HG03103 (cell line): Measurements from ENCODE around the gene RPS8.
"Not testable (repeated sequence)": the region's sequence is repeated elsewhere in the genome, so short reads cannot be mapped to it uniquely, and the experiment has no call there.

Source experiments
- ATAC-seq: cut with Tn5 transposase; IDR thresholded peaks from one replicate; pipeline ENCODE4 v1.9.1; 2021; ENCODE audit warnings: low read depth; ENCODE audit not compliant: unreplicated experiment

Gene RPS8

GRCh38 chr1:44778705-44779576 lies 3.6 kb downstream of the RPS8 start:
- no peak for ATAC-seq

GRCh38 chr1:44780583-44781121 lies 5.3 kb downstream of the RPS8 start:
- no peak for ATAC-seq

DNA sequence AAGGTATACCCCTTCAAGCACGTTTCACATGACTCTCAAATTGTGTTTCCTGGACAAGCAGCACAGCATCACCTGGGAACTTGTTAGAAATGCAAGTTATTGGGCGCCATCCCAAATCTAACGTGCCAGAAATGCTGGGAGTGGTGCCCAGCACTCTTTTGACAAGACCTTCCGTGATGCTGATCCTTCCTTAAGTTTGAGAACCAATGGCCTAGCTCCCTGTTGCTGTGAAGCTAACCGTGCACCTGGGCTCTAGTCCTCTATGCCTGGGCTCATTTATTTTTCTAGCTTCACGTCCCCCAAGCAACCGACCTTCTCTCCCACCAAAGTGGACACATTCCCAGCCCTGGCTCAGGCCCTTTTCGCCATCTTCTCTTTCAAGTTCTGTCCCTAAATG lies 8.4 kb downstream of the RPS8 start:
- ATAC-seq = no peak

DNA sequence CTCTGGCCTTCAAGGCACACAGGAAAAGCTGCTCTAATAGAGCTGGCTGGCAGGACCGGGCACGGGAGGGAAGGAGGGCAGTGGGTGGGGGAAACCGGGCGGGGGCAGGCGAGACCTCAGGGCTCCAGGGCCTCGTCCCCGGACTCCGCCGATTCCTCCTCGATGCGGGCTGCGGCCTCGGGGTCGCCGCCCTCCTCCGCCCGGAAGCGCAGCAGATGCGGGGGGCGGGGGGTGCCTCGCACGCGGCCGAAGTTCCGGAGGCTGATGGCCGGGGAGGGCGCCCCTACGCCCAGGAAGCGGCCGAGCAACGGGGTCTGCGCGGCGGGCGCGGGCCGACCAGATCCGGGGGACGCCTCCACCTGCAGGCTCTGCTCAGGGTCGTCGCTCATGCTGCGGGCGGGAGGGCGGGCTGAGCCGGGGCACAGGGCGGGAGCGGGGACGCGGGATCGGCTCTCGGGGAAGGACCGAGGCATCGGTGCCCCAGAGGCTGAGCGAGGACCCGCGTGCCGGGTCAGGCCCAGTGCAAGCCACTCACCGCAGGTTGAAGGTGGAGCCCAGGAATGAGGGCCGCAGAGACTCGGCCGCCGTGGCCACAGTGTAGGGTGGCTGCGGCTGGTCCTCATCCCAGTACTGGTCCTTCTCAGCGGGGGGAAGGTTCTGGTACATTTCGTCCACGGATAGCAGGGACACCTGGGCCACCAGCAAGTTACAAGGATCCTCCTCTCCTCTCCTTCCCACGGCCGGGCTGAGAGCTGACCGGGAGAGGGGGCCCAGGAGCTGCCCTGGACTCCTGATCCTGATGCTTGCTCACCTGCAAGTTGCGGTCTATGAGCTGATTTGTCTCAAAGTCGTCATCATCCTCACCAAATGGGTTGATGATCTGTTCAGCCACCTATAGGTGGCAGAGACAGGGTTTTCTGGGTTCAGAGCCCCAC lies 9.0 kb downstream of the RPS8 start:
- ATAC-seq = no peak

DNA sequence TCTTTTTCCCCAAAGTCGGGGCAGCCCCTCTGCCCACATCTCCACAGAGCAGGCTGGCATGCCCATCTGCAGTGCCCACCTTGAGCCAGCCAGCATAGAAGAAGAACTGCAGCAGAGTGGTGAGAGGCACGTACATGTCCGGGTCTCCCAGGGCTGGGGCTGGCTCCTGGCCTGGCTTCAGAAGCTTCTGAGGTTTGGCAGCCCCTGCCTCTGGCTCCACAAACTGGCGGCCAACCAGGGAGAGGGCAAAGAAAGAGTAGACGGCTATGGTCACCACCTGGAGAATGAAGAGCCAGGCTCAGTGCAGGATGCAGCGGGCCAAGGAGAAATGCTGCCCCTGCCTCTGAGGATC lies 9.7 kb downstream of the RPS8 start:
- no peak for ATAC-seq

GRCh38 chr1:44785501-44786137 lies 10.3 kb downstream of the RPS8 start:
- no peak for ATAC-seq

- no peak for ATAC-seq
Observed at GRCh38 chr1:44786138-44786840, 10.9 kb downstream of the RPS8 start.

DNA sequence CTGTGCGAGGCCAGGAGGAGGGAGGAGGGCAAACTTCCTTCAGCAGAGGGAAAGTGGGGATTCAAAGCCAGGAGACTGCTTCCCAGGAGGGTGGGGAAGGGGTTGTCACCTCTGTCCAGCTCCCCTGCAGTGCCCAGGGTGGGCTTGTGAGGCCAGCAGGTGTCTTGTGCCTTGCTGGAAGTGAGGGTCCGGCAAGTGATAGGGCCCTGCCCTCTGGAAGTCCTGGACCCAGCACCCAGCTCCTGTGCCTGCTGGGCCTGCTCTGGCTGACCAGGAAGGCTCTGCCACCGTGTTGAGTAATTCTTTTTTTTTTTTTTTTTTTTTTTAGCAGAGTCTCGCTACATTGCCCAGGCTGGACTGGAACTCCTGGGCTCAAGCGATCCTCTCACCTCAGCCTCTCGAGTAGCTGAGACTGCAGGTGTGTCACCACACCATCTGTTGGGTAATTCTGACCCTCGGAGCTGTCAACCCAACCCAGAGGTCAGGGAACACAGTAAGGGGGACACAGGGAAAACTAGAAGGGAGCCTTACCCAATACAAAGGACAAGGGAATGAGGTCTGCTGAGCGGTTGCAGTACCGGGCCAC lies 11.6 kb downstream of the RPS8 start:
- no peak for ATAC-seq

DNA sequence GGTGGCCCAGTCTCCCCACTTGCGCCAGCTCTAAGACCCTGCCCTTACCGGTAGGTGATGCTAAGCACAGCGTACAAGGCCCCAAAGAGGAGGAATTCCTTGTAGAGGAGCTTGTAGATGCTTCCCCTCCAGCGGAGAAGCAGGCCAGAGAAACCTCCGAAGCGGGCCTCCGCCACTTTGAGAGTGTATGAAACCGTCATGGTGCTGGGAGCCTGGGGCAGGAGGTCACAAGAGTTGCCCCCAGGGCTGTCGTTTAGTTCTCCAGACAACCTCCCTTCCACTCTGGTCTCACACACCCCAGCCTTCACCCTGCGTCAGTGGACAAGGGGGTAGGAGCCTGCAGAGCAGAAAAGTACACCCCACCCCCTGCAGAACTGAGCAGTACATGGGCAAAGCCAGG lies 12.2 kb downstream of the RPS8 start:
- no peak for ATAC-seq

GRCh38 chr1:44788120-44788860 lies 12.9 kb downstream of the RPS8 start, which contains the start of gene BEST4:
TSS of gene BEST4 (minus strand) at chr1:44788170. CDS start at chr1:44787705, 465 bp downstream.
- no peak for ATAC-seq

DNA sequence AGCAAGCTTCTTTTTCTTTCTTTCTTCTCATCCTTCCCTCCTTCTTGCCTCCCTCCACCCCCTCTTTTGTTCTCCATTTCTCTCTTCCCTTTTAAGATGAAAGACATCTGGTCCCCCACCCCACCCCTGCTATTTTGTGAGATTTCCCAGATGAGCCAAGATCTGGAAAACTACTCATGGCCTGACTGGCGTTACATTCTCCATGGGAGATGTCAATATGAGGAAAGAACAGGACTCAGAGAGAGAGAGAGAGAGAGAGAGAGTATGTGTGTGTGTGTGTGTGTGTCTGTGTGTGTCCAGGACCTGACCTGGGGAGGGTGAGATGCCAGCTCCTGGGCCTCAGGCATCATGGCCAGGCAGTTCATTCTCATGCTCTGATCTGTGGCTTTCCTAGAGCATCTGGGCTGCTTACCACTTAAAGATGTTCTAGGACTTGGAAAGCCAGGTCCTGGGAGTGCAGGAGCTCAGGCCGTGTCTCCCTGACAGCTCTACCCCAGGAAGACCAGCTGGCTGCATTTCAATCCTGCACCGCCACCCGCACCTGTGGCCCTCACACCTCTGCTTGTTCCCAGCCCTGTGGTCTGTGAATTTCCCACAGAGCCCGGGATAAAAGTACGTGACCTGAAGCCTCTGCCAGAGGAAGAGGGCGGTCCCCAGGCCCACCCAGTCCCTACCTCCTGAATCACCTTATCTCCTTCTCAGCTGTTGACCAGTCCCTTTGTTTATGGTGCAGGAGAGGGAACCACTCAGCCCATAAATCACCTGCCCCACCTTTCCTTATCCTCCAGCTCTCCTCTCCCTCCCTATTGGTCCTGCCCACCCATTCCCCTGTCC lies 15.8 kb downstream of the RPS8 start:
- ATAC-seq = no peak

- ATAC-seq = no peak
Observed at GRCh38 chr1:44792736-44793502, 17.6 kb downstream of the RPS8 start.

- not testable (repeated sequence) for ATAC-seq
Observed at GRCh38 chr1:44797886-44798285, 22.5 kb downstream of the RPS8 start.

DNA sequence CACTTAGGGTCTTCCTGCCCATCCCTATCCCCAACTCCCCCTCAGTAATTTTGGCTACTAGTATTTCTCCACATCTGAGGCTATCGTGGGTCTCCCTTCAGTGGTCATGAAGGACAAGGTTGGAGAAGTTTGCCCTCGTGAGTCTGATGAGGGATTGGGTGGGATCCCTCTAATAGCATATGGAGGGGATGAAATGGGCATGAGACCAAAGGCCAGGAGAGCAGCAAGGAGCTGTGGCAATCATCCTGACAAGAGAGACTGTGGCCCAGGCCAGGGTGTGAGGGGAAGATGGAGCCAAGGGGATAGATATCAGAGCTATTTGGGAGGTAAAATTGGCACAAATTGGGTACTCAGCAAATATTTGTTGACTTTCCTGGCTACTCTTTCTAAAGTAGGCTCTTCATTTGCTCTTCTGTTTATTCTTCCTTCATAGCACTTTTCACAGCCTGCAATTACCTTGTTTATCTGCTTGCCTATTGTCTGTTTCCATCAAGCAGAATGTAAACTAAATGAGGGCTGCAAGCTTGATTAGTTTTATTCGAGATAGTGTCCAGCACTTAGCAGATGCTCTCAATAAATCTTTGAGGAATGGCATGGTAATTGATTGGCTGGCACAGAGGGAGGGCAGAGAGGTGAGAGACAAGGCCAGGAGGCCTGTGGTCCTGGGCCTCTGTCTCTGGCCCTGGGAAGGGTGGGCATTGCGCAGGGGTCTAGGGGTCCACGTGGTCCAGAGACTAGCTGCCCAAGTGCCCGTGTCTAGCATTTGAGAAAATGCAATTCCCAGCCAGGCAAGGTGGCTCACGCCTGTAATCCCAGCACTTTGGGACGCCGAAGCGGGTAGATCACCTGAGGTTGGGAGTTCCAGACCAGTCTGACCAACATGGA lies 23.4 kb downstream of the RPS8 start:
- no peak for ATAC-seq

DNA sequence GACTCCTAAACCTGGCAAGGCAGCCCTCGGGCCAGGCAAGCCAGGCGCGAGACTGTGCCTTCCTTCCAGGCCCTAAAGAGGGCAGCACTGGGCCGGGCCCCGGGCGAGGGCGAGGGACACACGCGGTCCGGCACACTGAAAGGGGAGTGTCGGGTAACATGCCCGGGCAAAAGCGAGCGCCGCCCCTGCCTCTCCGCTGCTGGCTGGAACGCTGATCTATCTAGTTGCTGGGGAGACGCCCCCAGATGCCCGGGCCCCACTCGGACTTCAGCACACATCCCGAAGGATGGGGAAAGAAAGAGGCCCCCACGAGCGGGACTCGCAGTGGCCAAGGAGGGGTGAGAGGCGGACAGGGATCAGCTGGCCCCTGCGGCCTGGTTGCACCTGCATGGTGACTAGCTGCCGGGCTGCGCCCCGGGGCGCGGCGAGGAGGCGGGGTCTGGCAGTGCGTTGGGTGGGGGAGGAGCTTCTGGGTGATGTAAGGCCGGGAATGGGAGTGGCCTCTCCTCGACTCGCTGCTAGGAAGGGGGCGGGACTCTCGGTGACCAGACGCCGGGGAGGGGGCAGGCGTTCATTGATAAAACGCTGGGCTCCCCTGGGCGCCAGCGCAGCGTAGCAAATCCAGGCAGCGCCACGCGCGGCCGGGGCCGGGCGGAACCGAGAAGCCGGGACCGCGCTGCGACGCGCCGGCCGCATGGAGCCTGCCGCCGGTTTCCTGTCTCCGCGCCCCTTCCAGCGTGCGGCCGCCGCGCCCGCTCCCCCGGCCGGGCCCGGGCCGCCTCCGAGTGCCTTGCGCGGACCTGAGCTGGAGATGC lies 24.6 kb downstream of the RPS8 start, which contains the start of gene PLK3:
PLK3 (plus strand) TSS at position 608 of the 815 bp plus-strand sequence; CDS start at position 695, 87 bp downstream.
- peak; percentile 66 for ATAC-seq
